Measurements from ENCODE around the gene ZNF512B.
"Not testable (repeated sequence)": the region's sequence is repeated elsewhere in the genome, so short reads cannot be mapped to it uniquely, and the experiment has no call there.

ZNF512B gene

GRCh38 chr20:63937596-63937995 lies 32.1 kb downstream of the ZNF512B start:
- H3K27ac ChIP-seq = no peak overlapping the region

GRCh38 chr20:63935447-63935846 lies 34.3 kb downstream of the ZNF512B start:
- H3K27ac ChIP-seq = peak overlapping the region; percentile 10; the same call in 1 of the 2 replicates
- TF ChIP-seq, protein P1, sequence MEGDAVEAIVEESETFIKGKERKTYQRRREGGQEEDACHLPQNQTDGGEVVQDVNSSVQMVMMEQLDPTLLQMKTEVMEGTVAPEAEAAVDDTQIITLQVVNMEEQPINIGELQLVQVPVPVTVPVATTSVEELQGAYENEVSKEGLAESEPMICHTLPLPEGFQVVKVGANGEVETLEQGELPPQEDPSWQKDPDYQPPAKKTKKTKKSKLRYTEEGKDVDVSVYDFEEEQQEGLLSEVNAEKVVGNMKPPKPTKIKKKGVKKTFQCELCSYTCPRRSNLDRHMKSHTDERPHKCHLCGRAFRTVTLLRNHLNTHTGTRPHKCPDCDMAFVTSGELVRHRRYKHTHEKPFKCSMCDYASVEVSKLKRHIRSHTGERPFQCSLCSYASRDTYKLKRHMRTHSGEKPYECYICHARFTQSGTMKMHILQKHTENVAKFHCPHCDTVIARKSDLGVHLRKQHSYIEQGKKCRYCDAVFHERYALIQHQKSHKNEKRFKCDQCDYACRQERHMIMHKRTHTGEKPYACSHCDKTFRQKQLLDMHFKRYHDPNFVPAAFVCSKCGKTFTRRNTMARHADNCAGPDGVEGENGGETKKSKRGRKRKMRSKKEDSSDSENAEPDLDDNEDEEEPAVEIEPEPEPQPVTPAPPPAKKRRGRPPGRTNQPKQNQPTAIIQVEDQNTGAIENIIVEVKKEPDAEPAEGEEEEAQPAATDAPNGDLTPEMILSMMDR (conservative IDR thresholded peaks at IDR 0.05) = no peak

More at GRCh38 chr20:63937596-63937995, 32.1 kb downstream of the ZNF512B start:
- TF ChIP-seq, protein P1 (conservative IDR thresholded peaks at IDR 0.05) = no peak

- TF ChIP-seq, protein P1 (conservative IDR thresholded peaks at IDR 0.05) = peak; percentile 53
- H3K27ac ChIP-seq = peak overlapping the region; percentile 10; the same call in 1 of the 2 replicates
These were observed 35.3 kb downstream of the ZNF512B start for GRCh38 chr20:63934271-63935068.

- TF ChIP-seq, protein P1 (conservative IDR thresholded peaks at IDR 0.05) = no peak
- H3K27ac ChIP-seq = no peak overlapping the region
These were observed 36.1 kb downstream of the ZNF512B start for GRCh38 chr20:63933646-63934045.

GRCh38 chr20:63932606-63933160 lies 37.0 kb downstream of the ZNF512B start:
- TF ChIP-seq, protein P1 (conservative IDR thresholded peaks at IDR 0.05) = no peak
- H3K27ac ChIP-seq = no peak overlapping the region; the same call in 1 of the 2 replicates

DNA sequence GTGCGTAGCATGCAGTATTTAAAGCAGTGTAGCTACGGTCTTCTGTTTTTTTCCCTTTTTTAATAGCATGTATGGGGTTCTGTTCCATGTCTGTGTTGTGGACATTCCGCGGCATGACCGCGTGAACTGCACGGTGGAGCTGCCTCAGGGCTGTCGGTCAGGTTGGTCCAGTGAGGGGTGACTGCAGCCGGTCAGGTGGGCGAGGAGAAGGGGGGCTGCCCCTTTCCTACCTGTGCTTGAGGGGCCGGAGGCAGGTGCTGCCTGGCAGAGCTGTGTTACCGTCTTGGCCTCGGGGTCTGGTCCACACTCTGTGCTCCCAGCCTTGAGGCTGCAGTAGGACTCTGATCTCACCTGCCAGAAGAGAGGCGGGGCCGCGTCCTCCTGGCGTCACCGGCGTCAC lies 38.0 kb downstream of the ZNF512B start:
- H3K27ac ChIP-seq = peak overlapping the region; percentile 21; the same call in 1 of the 2 replicates
- TF ChIP-seq, protein P1 (conservative IDR thresholded peaks at IDR 0.05) = no peak

DNA sequence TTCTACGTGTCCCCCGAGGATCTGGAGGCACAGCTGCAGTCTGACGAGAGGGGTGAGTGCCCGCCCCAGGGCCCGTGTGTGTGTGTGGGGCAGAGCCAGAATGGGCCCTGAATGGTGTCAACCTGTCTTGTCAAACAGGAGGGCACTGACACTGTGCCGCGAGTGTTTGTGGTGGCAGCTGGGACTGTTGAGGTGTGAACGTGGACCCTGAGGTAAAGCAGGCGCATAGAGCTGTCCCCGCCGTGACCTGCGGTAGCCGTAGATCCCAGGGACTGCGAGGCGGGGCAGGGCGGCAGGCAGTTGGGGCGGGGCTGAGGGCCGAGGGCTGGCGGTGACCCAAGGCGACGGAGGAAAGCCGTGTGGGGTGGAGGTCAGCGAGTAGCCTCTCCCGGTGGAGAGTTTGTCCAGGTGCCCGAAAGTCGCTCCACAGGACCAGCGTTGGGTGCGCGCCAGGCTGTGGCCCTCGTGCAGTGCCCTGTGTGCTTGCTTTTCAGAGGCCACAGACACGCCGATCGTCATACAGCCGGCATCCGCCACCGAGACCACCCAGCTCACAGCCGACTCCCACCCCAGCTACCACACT lies 38.7 kb downstream of the ZNF512B start:
- TF ChIP-seq, protein P1 (conservative IDR thresholded peaks at IDR 0.05) = no peak

DNA sequence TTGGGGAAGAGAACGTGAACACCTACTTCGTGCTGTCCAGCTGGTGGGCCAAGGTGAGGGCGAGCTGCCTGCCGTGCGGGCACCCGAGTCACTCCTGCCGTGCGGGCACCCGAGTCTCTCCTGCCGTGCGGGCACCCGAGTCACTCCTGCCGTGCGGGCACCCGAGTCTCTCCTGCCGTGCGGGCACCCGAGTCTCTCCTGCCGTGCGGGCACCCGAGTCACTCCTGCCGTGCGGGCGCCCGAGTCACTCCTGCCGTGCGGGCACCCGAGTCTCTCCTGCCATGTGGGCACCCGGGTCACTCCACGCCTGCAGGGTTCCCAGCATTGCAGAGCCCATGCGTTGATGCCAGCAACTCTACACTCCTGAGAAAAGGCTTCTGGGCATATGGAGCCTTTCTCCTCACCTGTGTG lies 40.3 kb downstream of the ZNF512B start:
- H3K27ac ChIP-seq = not testable (repeated sequence)

More for the DNA sequence above, 38.7 kb downstream of the ZNF512B start:
- peak overlapping the region; percentile 21 for H3K27ac ChIP-seq

Data from VCaP (cell line).